ENCODE results near the gene R3HDM2. TPM values are rescaled to one million over a fixed set of nuclear protein-coding genes. Genes with fewer than 3 reads are reported as not detected.

R3HDM2 gene
- total and polyA plus RNA-seq, 2 donors (not counting 1 experiment from before 2014, with no cell fraction given) = 104 to 129 TPM

GRCh38 chr12:57273516-57273915 is 157.3 kb downstream of the R3HDM2 start:
- Mint-ChIP-seq H3K9me3 (ENCODE audit: insufficient read depth) (no peaks in the 10 kb centered on the region), H3K4me3 (no peak overlapping the region), H3K27ac (no peak overlapping the region), H3K4me1 (peaks cover 2% of the 10 kb centered on the region), H3K27me3 (no peaks in the 10 kb centered on the region)
- Histone ChIP-seq H4K20me1 (ENCODE audit: control insufficient read depth, insufficient read depth, low read length, poor library complexity, severe bottlenecking) (no peaks in the 10 kb centered on the region), H3K9me3 (ENCODE audit: control extremely low read depth in 1 of 3, control insufficient read depth in 2 of 3, insufficient read depth in 1 of 3, low read length in 2 of 3) (no peaks in the 10 kb centered on the region), H3K27ac (ENCODE audit: low read length in 2 of 2) (no peak overlapping the region), H3K4me3 (ENCODE audit: control extremely low read depth in 1 of 5, extremely low read depth in 1 of 5, insufficient read depth in 1 of 5, low read depth in 2 of 5, low read length in 4 of 5) (no peak overlapping the region), H3K36me3 (replicated peaks in 1 of 2; ENCODE audit: control extremely low read depth in 1 of 2, control insufficient read depth in 1 of 2, extremely low read depth in 1 of 2, insufficient read depth in 2 of 2, low read length in 1 of 2) (peaks cover 3 to 70% of the 10 kb centered on the region in 2 experiments), H3K4me1 (ENCODE audit: control insufficient read depth in 2 of 2, insufficient read depth in 2 of 2, low read length in 2 of 2) (no peaks in the 10 kb centered on the region), H3K79me2 (ENCODE audit: control insufficient read depth, insufficient read depth, low read length) (no peaks in the 10 kb centered on the region), H2AFZ (ENCODE audit: insufficient read depth, low read depth, low read length, poor library complexity, severe bottlenecking) (no peak overlapping the region), H3K4me2 (replicated peaks; ENCODE audit: low read depth, low read length, poor library complexity, severe bottlenecking) (no peak overlapping the region), H3K9ac (ENCODE audit: low read length) (no peak overlapping the region), H3K27me3 (replicated peaks in 1 of 4; ENCODE audit: control extremely low read depth in 1 of 4, control insufficient read depth in 3 of 4, insufficient read depth in 4 of 4, low read length in 3 of 4) (no peaks in the 10 kb centered on the region)
- no peak for ATAC-seq (ENCODE audit: low read depth)
- no peak for TF ChIP-seq EZH2 (IDR thresholded peaks at IDR 0.05; ENCODE audit: borderline replicate concordance, insufficient read depth, low read depth, low read length, poor library complexity, severe bottlenecking)
- no peak for TF ChIP-seq CTCF (IDR thresholded peaks at IDR 0.05)
- intact Hi-C loops (cut with micrococcal nuclease) = no loop called here
- no peak for DNase-seq
- ChIA-PET CTCF (interaction anchor here (0.9 to 1.9 kb wide), 3 partner anchors 9 to 179 kb away, joined by 3 to 7 read pairs (median 4); no protein-coding TSS in a partner anchor), POLR2A (no interaction called here)

DNA sequence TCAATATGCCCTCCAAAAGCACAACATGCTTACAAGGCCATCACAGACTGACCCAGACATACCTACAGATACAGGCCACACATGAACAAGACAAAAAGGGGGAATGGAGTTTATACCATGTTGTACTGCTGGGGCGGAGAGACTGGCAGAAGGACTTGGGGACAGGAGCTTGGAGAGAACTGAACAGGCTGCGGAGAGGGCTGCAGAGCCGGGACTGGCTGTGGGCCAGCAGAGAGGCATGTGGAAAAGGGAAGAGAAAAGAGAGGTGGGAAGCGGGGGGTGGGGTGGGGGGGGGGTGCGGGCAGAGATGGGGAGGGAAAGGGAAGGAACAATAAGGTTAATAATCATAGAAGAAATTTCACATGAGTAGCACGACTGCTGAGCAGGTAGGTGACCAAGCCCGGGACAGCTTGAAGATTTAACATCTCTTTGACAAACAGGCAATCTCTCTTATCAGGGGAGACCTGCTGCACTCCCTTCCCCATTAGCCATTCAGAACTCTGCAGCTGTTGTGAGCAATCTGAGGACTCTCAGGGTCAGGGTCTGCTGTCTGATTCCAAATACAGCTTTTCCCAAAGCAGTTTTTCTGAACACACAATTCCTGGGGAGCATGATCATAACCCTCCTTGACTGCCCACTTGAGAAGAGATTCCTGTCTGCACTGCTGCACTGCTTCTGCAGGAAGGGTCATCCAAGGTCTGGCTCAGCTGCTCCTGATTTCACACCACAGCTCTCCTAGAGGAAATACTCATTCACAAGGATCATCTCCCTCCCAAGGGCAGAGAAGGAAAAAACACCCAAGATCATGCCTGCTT is 158.3 kb downstream of the R3HDM2 start:
- intact Hi-C loops (cut with micrococcal nuclease) = no loop called here
- no peaks in the 10 kb centered on the region for H3K4me1 ChIP-seq (ENCODE audit: control insufficient read depth in 2 of 2, insufficient read depth in 2 of 2, low read length in 2 of 2)
- H3K36me3 ChIP-seq (replicated peaks in 1 of 2; ENCODE audit: control extremely low read depth in 1 of 2, control insufficient read depth in 1 of 2, extremely low read depth in 1 of 2, insufficient read depth in 2 of 2, low read length in 1 of 2) = peaks cover 5 to 70% of the 10 kb centered on the region in 2 experiments
- no peak overlapping the region for H3K27ac ChIP-seq (ENCODE audit: low read length in 2 of 2)
- no peaks in the 10 kb centered on the region for H4K20me1 ChIP-seq (ENCODE audit: control insufficient read depth, insufficient read depth, low read length, poor library complexity, severe bottlenecking)
- H3K4me3 ChIP-seq (ENCODE audit: control extremely low read depth in 1 of 5, extremely low read depth in 1 of 5, insufficient read depth in 1 of 5, low read depth in 2 of 5, low read length in 4 of 5) = no peak overlapping the region
- Mint-ChIP-seq H3K4me1 (no peaks in the 10 kb centered on the region), H3K27me3 (no peaks in the 10 kb centered on the region), H3K9me3 (ENCODE audit: insufficient read depth) (no peaks in the 10 kb centered on the region), H3K4me3 (no peak overlapping the region), H3K27ac (no peak overlapping the region)
- ChIA-PET POLR2A (no interaction called here), CTCF (interaction anchor here (0.5 to 1.9 kb wide), 3 partner anchors 23 to 383 kb away, joined by 3 to 7 read pairs (median 3); no protein-coding TSS in a partner anchor)
- 97% methylated on average over 5 of the region's 7 CpGs for WGBS (ENCODE audit: insufficient coverage)
- TF ChIP-seq CTCF (IDR thresholded peaks at IDR 0.05) = no peak
- TF ChIP-seq EZH2 (IDR thresholded peaks at IDR 0.05; ENCODE audit: borderline replicate concordance, insufficient read depth, low read depth, low read length, poor library complexity, severe bottlenecking) = no peak
- no peaks in the 10 kb centered on the region for H3K9me3 ChIP-seq (ENCODE audit: control extremely low read depth in 1 of 3, control insufficient read depth in 2 of 3, insufficient read depth in 1 of 3, low read length in 2 of 3)
- H3K9ac ChIP-seq (ENCODE audit: low read length) = no peak overlapping the region
- ATAC-seq (ENCODE audit: low read depth) (no peak), DNase-seq (no peak)
- H2AFZ ChIP-seq (ENCODE audit: insufficient read depth, low read depth, low read length, poor library complexity, severe bottlenecking) = no peak overlapping the region
- H3K27me3 ChIP-seq (replicated peaks in 1 of 4; ENCODE audit: control extremely low read depth in 1 of 4, control insufficient read depth in 3 of 4, insufficient read depth in 4 of 4, low read length in 3 of 4) = no peaks in the 10 kb centered on the region
- H3K4me2 ChIP-seq (replicated peaks; ENCODE audit: low read depth, low read length, poor library complexity, severe bottlenecking) = no peak overlapping the region
- H3K79me2 ChIP-seq (ENCODE audit: control insufficient read depth, insufficient read depth, low read length) = no peaks in the 10 kb centered on the region

Data from B cell (primary cell).